Measurements from ENCODE around the gene SH2D3C. TPM values are rescaled to one million over a fixed set of nuclear protein-coding genes. Genes with fewer than 3 reads are reported as not detected.

SH2D3C gene
- polyA plus RNA-seq, 4 donors: 10.3 to 17.8 (median 14.1) TPM

DNA sequence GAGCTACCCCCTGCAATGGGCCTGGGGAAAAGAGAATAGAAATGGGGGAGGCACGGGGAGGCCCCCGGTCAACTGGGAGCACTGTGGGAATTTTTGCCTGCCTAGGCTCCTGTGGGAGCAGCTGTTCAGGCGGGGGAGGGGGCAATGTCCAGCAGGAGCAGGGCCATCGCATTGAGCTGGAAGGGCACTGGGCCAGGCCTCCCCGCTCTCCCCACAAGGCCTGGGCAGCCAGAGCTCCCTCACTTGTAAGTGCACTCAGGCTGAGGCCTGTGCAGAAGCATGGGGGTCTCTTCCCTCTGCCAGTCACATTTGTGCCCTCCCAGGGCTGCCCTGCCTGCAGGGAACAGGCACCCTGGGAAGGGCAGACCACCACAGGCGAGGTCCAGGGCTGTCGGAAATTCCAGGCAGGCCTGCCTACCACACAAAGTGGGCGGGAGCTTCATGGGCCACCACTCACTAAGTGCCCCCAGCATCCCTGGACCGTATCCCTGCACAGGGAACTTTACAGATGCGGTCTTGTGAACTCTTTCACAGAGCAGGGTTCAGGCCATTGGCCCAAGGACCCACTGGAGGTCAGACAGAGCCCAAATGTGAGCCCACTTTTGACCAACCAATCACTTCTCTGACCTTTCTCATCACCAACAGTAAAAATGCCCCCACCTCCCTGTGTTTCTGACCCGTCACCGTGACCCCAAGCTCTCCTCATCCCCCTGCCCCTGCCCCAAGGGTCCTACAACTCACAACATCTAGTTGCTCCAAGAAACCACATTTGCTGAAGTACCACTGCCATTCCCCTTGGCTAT lies 72.7 kb downstream of the SH2D3C start:
- DNase-seq (ENCODE audit: low read depth in 4 of 4, low spot score in 3 of 4): no peak

DNA sequence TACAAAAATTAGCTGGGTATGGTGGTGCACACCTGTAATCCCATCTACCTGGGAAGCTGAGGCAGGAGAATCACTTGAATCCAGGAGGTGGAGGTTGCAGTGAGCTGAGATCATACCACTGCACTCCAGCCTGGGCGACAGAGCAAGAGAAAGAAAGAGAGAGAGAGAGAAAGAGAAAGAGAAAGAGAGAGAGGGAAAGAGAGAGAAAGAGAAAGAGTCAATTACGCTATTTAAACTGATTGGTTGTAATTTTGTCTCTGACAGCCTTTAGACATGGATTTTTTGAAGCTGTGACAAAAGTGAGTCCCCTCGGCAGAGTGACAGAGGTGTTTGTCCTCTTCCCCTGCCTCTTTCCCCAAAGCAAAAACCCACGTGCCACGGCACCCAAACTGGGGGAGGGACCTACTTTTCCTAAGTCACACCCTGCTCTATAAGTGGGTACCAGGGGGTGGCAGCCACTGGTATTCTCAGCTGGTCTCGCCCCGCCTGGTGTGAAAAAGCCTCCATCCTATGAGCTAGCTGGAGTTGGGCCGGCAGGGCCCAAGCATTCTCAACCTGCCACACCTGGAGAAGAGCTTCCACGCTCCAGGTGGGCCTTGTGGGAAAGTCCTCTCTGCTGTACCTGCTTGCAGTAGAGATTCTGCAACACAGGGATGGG lies 75.0 kb downstream of the SH2D3C start:
- DNase-seq (ENCODE audit: low read depth in 4 of 4, low spot score in 3 of 4): no peak

DNA sequence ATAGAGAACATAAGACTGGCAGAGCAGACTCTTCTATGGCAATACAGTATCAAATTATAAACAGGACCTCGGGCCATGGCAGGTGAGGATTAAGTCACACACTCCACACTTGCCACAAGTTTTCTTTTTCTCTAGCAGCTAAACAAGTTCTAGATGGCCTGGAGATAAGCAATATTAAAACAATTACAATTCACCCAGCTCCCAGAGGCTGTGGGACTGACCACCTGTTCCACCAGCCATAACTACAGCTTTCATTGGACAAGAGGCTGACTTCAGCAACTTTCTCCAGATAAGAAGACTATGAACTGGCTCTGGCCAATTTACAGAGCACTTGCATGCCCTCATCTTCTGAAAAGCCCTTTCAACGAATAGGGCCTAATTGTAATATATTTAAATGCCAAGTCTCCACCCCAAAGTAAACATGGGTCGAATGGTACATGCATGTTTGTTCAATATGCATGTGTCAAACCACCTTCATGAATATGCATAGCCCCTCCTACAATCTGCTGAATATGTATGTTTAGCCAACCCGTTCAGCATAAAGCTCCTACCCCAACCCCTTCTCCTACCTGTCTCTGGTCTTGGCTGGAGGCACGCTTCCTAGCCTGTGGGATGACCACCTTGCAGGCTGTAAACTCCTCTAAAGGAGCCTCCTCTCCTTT lies 77.7 kb downstream of the SH2D3C start:
- no peak for DNase-seq (ENCODE audit: low read depth in 4 of 4, low spot score in 3 of 4)

DNA sequence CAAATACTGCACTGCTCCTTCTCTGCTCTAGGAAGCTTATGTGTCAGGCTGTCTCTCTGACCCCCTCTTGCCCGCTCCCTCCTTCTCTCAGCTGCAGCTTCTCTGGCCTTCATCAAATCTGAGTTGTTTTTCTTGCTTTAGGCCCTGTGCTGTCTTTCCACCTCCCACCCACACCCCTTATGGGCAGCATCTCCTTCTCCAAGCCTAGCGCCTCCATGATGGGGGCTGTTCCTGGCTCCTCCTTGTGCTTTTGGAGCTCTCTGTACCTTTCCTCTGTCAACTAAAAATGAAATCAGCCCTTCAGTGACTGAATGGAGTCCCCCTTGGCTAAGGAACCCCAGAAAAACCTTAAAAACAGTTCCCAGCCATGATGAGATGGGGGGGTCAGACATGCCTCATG lies 78.3 kb downstream of the SH2D3C start:
- no peak for DNase-seq (ENCODE audit: low read depth in 4 of 4, low spot score in 3 of 4)

DNA sequence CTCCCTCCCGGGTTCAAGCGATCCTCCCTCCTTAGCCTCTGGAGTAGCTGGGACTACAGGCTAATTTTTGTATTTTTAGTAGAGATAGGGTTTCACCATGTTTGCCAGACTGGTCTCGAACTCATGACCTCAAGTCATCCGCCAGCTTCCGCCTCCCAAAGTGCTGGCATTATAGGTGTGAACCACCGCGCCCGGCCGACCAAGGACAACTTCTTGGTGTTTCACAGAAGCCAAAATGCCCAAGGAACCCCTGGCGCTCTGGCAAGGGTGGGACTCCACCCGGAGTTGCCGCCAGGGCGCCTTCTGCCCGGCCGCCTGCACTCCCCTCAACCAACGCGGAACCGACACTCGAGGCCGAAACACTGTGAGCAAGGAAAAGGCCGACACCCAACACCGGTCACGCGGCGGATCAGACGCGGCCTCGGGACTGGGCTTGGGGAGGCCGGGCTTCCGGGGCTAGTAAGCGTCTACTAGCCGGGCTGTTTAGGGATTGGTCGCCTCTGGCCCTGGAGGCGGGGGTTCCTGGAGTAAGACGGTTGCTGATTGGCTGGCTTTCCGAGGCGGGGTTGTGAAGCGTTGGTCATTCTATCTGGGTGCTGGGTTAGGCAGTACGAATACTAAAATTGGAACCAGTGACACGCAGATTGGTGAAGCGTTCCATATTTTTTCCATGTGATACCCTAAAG lies 79.3 kb downstream of the SH2D3C start:
- peak; percentile 84 to 91 (median 90) for DNase-seq (ENCODE audit: low read depth in 4 of 4, low spot score in 3 of 4)

DNA sequence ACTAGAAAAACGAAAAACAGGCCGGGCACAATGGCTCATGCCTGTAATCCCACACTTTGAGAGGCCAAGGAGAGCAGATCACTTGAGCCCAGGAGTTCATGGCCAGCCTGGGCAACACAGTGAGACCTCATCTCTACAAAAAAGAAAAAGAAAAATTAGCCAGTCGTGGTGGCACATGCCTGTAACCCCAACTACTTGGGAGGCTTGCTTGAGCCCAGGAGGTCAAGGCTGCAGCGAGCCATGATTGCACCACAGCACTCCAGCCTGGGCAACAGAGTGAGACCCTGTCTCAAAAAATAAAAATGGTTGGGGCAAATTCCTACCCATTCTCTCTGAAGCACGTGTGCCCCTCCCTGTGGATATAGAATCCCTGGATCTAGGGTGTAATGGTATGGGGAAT lies 80.1 kb downstream of the SH2D3C start:
- DNase-seq (ENCODE audit: low read depth in 4 of 4, low spot score in 3 of 4): no peak

DNA sequence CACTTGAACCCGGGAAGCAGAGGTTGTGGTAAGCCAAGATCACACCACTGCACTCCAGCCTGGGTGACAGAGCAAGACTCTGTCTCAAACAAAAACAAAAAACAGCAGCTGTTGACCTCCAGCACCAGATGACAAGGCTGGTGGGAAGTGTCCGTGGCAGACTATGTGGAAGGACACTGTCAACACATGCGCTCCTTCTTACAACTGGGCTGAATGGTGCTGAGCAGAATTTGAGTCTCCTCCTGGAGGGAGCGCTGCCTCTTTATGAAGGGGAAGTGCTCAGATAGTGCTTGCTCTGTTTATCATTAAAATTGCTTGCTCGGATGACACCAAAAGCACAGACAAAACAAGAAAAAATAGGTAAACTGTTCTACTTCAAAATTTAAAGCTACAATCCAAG lies 80.9 kb downstream of the SH2D3C start:
- no peak for DNase-seq (ENCODE audit: low read depth in 4 of 4, low spot score in 3 of 4)

DNA sequence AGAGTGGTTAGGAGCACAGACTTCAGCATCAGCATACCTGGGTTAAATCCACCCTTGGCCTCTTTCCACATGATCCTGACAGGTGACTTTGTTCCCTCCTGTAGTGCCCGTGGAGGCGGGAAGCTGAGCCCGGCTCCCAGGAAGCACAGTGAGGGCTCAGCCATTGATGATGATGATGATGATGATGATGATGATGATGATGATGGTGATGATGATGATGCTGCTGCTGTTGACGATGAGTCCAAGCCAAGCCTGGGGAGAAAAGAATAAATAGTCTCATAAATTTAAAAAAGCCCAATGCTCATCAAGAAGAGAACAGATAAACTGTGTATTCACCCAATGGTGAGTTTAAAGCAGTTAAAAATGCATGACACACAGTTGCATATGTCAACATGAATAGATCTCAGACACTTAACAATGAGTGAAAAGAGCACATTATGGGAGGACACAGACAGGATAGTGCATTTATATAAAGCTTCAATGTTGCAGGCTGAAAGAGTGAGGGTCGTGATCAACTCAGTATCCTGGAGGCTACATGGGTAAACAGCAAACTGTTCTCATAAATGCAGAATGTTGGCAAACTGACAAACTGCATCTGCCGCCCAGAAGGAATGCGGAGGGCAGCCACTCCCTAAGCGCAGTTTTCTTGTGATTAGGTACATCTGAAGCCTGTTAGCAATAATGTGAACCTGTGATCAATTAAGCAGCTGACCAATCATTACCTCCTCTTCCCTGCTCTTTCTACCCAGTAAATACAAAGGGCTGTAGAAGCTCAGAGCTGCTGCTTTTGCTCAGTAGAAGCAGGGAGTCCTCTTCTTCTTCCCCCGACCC lies 83.4 kb downstream of the SH2D3C start:
- DNase-seq (ENCODE audit: low read depth in 4 of 4, low spot score in 3 of 4): no peak

DNA sequence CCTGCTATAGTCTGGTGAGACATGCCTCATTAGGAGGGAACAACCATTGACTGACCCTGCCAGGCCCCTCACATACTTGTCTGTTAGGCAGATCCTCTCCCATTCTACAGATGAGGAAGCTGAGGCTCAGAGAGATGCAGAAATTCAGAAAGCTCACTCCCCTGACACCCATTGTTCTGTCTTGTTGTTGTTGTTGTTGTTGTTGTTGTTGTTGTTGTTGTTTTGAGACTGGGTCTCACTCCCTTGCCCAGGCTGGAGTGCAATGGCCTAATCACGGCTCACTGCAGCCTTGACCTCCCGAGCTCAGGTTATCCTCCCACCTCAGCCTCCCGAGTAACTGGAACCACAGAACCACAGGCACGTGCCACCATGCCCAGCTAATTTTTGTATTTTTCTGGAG lies 84.8 kb downstream of the SH2D3C start:
- no peak for DNase-seq (ENCODE audit: low read depth in 4 of 4, low spot score in 3 of 4)

DNA sequence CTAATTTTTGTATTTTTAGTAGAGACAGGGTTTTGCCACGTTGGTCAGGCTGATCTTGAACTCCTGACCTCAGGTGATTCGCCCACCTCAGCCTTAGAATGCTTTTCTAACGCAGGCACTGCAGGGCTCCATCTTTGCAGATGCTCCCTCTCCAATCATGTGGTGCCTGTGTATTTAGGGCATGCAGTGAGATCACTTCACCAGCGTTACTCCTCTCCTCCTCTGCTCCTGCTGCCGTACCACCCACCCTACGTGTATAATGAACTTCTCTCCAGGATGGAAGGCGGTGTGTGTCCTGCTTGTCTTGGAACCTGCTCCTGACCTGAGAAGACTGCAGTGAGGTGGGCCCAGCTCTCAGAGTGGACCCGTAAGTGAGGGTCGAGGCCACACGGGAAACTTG lies 85.3 kb downstream of the SH2D3C start:
- DNase-seq (ENCODE audit: low read depth in 4 of 4, low spot score in 3 of 4): no peak

DNA sequence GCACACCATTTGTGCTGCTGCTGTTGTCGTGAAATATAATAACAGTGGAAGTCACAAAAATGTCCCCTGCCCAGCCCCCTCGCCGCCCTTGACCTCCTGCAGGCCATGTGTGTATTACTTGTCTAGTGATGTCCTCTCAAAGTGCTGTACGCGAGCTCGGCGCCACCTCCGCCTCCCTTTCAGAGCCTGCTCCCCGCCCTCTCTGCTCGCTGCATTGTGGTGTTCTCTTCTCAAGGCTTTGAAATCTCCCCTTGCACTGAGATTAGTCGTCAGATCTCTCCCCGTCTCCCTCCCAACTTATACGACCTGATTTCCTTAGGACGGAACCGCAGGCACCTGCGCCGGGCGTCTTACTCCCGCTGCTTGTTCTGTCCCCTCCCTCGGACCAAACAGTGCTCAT lies 86.4 kb downstream of the SH2D3C start:
- DNase-seq (ENCODE audit: low read depth in 4 of 4, low spot score in 3 of 4): no peak

DNA sequence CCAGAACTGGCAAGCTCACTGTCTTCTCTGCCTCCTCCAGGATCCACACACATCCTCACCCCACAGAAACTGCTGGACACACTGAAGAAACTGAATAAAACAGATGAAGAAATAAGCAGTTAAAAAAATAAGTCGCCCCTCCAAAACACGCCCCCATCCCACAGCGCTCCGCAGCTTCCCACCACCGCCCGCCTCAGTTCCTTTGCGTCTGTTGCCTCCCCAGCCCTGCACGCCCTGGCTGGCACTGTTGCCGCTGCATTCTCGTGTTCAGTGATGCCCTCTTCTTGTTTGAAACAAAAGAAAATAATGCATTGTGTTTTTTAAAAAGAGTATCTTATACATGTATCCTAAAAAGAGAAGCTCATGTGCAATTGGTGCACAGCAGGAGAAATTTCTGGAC lies 87.7 kb downstream of the SH2D3C start:
- no peak for DNase-seq (ENCODE audit: low read depth in 4 of 4, low spot score in 3 of 4)

DNA sequence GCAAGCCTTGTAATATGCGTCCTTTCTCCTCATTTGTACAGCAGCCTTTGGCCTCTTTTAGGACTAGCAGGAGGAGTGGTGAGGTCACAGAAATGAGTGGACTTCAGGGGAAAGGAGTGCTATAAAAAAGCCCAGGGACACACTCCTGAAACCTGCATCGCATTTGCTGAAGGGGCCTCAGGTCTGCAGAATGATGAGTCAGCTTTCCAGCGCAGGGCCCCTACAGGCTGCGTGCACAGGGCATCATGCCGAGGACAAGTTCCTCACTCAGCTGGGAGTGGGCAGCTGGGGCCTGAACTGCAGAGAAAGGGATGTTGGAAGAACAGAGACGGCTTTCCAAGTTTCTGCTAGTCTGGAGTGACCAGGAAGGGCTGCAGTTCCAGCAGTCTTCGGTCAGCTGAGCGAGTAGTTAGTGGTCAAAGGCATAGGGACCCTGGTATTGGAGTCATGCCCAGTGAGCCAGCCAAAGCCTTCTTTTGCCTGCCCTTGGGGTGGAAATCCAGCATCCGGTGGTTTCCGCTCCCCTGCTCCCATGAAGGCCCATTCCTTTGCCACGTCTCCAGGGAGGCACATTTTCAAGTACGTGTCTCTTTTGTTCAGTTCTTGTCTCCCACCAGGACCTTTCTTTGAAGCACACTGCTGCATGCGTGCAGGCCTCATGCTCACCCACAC lies 89.0 kb downstream of the SH2D3C start:
- no peak for DNase-seq (ENCODE audit: low read depth in 4 of 4, low spot score in 3 of 4)

Other genes with a start within 250 kb of the SH2D3C start
- 10 to 100 TPM; 23.8 to 36.9 (median 29.2) TPM for gene STXBP1, start 166.4 kb downstream of the SH2D3C start, polyA plus RNA-seq (ENCODE audit: insufficient read length in 4 of 4)
- gene CFAP157, start 71.7 kb downstream of the SH2D3C start, polyA plus RNA-seq (ENCODE audit: insufficient read length in 4 of 4): 1 to 10 TPM; 1.4 to 8.0 (median 3.9) TPM
- 10 to 100 TPM in 1 of 4 donors, 1 to 10 TPM in 3; 5.4 to 14.6 (median 7.9) TPM for gene PTRH1, start 63.0 kb downstream of the SH2D3C start, polyA plus RNA-seq (ENCODE audit: insufficient read length in 4 of 4)
- under 1 TPM; 0.08 to 0.38 (median 0.24) TPM for gene TTC16, start 62.6 kb downstream of the SH2D3C start, polyA plus RNA-seq (ENCODE audit: insufficient read length in 4 of 4)
- 10 to 100 TPM; 11.7 to 20.0 (median 13.6) TPM for gene TOR2A, start 43.4 kb downstream of the SH2D3C start, polyA plus RNA-seq (ENCODE audit: insufficient read length in 4 of 4)
- gene CDK9, start 7.4 kb upstream of the SH2D3C start, polyA plus RNA-seq (ENCODE audit: insufficient read length in 4 of 4): 10 to 100 TPM; 62.7 to 74.9 (median 68.7) TPM
- gene FPGS, start 24.2 kb upstream of the SH2D3C start, polyA plus RNA-seq (ENCODE audit: insufficient read length in 4 of 4): 10 to 100 TPM; 36.3 to 50.7 (median 40.0) TPM
- 10 to 100 TPM; 76.1 to 91.7 (median 83.2) TPM for gene ENG, start 76.0 kb upstream of the SH2D3C start, polyA plus RNA-seq (ENCODE audit: insufficient read length in 4 of 4)
- 10 to 100 TPM; 35.9 to 45.3 (median 43.0) TPM for gene AK1, start 99.0 kb upstream of the SH2D3C start, polyA plus RNA-seq (ENCODE audit: insufficient read length in 4 of 4)
- 10 to 100 TPM; 38.6 to 46.5 (median 43.3) TPM for gene ST6GALNAC6, start 120.9 kb upstream of the SH2D3C start, polyA plus RNA-seq (ENCODE audit: insufficient read length in 4 of 4)
- gene ST6GALNAC4, start 138.4 kb upstream of the SH2D3C start, polyA plus RNA-seq (ENCODE audit: insufficient read length in 4 of 4): 10 to 100 TPM; 10.4 to 17.5 (median 12.5) TPM
- gene PIP5KL1, start 152.1 kb upstream of the SH2D3C start, polyA plus RNA-seq (ENCODE audit: insufficient read length in 4 of 4): 1 to 10 TPM in 3 of 4 donors, under 1 TPM in 1; 0.85 to 2.2 (median 1.9) TPM
- 10 to 100 TPM; 33.5 to 38.7 (median 36.4) TPM for gene DPM2, start 159.2 kb upstream of the SH2D3C start, polyA plus RNA-seq (ENCODE audit: insufficient read length in 4 of 4)
- gene EEIG1, start 202.3 kb upstream of the SH2D3C start, polyA plus RNA-seq (ENCODE audit: insufficient read length in 4 of 4): 10 to 100 TPM; 32.3 to 45.6 (median 36.8) TPM